ENCODE data around the gene CALCOCO1. TPM values are rescaled to one million over a fixed set of nuclear protein-coding genes. Genes with fewer than 3 reads are reported as not detected.

CALCOCO1 gene
- total and polyA plus RNA-seq, 4 donors: 24.4 to 67.4 (median 43.2) TPM

GRCh38 chr12:53677800-53678148 is 49.5 kb downstream of the CALCOCO1 start:
- Histone ChIP-seq H3K9ac (ENCODE audit: low read depth in 1 of 2, low read length in 2 of 2) (no peak overlapping the region), H3K36me3 (ENCODE audit: control insufficient read depth in 4 of 4, insufficient read depth in 3 of 4, low read depth in 1 of 4, low read length in 3 of 4) (peaks cover 0 to 5% (median 0%) of the 10 kb centered on the region in 4 donors), H3K4me1 (ENCODE audit: control insufficient read depth in 4 of 4, insufficient read depth in 4 of 4, low read length in 3 of 4) (peaks cover 0 to 16% (median 11%) of the 10 kb centered on the region in 4 donors), H3K4me3 (ENCODE audit: low read depth in 1 of 3, low read length in 3 of 3) (no peak overlapping the region), H3K27me3 (ENCODE audit: control insufficient read depth in 4 of 4, insufficient read depth in 4 of 4, low read length in 3 of 4) (no peaks in the 10 kb centered on the region), H3K27ac (ENCODE audit: low read depth in 1 of 2, low read length in 2 of 2) (no peak overlapping the region), H3K9me3 (ENCODE audit: control insufficient read depth in 4 of 4, low read length in 3 of 4) (no peaks in the 10 kb centered on the region)
- TF ChIP-seq FOXA2 (IDR thresholded peaks at IDR 0.05) (no peak), EGR1 (IDR thresholded peaks at IDR 0.05; ENCODE audit: low read depth in 2 of 2) (no peak), GABPA (IDR thresholded peaks at IDR 0.05 in 1 of 2, conservative IDR thresholded peaks at IDR 0.05 in 1 of 2) (no peak)
- TF ChIP-seq, protein P1, sequence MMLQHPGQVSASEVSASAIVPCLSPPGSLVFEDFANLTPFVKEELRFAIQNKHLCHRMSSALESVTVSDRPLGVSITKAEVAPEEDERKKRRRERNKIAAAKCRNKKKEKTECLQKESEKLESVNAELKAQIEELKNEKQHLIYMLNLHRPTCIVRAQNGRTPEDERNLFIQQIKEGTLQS (IDR thresholded peaks at IDR 0.05): no peak
- WGBS: 81% methylated on average over 5 of the region's 5 CpGs
- DNase-seq (ENCODE audit: low spot score): no peak

DNA sequence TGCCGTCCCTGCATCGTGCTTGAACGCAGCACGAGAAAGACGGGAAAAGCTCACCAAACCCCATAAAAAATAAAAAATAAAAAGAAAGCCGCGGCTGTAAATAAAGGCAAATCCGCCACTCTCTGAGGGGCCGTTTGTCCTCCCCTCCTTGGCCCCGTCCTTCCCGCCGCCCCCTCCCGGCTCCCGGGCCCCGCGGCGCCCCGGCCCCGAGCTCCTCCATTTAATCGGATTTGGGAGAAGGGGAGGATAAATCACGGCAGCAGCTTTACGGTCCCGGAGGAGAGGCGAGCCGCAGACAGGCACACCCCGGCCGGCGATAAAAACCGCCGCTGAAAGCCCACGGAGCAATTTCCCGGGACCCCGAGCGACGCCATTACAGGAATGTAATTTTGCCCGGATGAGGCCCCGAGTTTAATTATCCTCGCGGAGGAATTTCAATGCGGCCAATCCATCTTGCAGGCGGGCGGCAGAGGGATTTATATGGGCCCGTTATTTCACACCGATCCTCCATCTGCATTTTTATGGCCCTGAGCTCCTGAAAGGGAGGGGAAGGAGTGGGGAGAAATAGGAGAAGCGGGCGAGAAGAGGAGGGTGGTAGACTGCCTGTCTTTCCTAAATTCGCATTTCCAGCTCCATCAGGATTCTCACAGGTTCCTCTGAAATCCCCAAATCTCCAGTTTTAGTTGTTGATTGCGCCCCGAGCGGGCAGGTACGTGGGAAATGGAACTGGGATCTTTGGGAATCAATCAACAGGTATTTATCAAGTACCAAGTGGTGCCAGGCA is 50.0 kb downstream of the CALCOCO1 start:
- Histone ChIP-seq H3K27ac (ENCODE audit: low read depth in 1 of 2, low read length in 2 of 2) (peak overlapping the region; percentile 89 to 90), H3K36me3 (ENCODE audit: control insufficient read depth in 4 of 4, insufficient read depth in 3 of 4, low read depth in 1 of 4, low read length in 3 of 4) (peaks cover 0 to 5% (median 2%) of the 10 kb centered on the region in 4 donors), H3K4me3 (ENCODE audit: low read depth in 1 of 3, low read length in 3 of 3) (peak overlapping the region in 2 of 3 donors; percentile 43 to 78), H3K9ac (ENCODE audit: low read depth in 1 of 2, low read length in 2 of 2) (no peak overlapping the region), H3K4me1 (ENCODE audit: control insufficient read depth in 4 of 4, insufficient read depth in 4 of 4, low read length in 3 of 4) (peaks cover 0 to 16% (median 11%) of the 10 kb centered on the region in 4 donors), H3K27me3 (ENCODE audit: control insufficient read depth in 4 of 4, insufficient read depth in 4 of 4, low read length in 3 of 4) (no peaks in the 10 kb centered on the region), H3K9me3 (ENCODE audit: control insufficient read depth in 4 of 4, low read length in 3 of 4) (no peaks in the 10 kb centered on the region)
- peak; percentile 34 for TF ChIP-seq YY1 (IDR thresholded peaks at IDR 0.05)
- TF ChIP-seq TAF1 (conservative IDR thresholded peaks at IDR 0.05): no peak
- DNase-seq (ENCODE audit: low spot score): no peak
- WGBS: 45% methylated on average over 51 of the region's 51 CpGs

DNA sequence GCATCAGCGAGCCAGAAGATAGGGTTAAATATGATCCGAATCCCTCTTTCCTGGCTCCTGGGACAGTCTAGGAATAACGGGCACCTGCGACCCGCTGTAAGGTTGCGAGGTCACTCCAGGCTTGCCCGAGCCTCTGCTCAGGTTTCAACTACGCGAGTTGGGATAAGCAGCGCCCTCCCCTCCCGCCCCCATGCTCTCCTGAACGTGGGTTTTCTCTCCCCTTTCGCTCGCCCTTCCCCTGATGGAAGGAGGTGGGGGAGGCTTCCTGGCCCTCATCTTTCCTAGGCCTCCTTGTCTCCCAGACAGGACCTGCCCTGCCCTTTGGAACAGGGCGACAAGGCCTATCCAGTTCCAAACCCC is 50.6 kb downstream of the CALCOCO1 start:
- DNase-seq (ENCODE audit: low spot score): no peak
- H3K4me1 ChIP-seq (ENCODE audit: control insufficient read depth in 4 of 4, insufficient read depth in 4 of 4, low read length in 3 of 4): peaks cover 0 to 16% (median 11%) of the 10 kb centered on the region in 4 donors
- peak overlapping the region; percentile 43 to 78 (median 77) for H3K4me3 ChIP-seq (ENCODE audit: low read depth in 1 of 3, low read length in 3 of 3)
- TF ChIP-seq HNF4A (conservative IDR thresholded peaks at IDR 0.05) (peak in 1 of 2 donors; percentile 33), RAD21 (IDR thresholded peaks at IDR 0.05) (no peak), RXRA (IDR thresholded peaks at IDR 0.05) (peak in 1 of 2 donors; percentile 12), HNF4G (IDR thresholded peaks at IDR 0.05) (no peak), NR2F2 (IDR thresholded peaks at IDR 0.05) (no peak), JUND (IDR thresholded peaks at IDR 0.05) (no peak), FOXA2 (IDR thresholded peaks at IDR 0.05) (no peak), SP1 (IDR thresholded peaks at IDR 0.05) (no peak), GABPA (IDR thresholded peaks at IDR 0.05 in 1 of 2, conservative IDR thresholded peaks at IDR 0.05 in 1 of 2) (no peak), EGR1 (IDR thresholded peaks at IDR 0.05; ENCODE audit: low read depth in 2 of 2) (no peak), MAX (IDR thresholded peaks at IDR 0.05) (no peak), ZBTB33 (IDR thresholded peaks at IDR 0.05) (no peak), FOXA1 (IDR thresholded peaks at IDR 0.05) (no peak)
- TF ChIP-seq, protein P1 (IDR thresholded peaks at IDR 0.05): no peak
- H3K9ac ChIP-seq (ENCODE audit: low read depth in 1 of 2, low read length in 2 of 2): peak overlapping the region in 1 of 2 donors; percentile 77
- H3K36me3 ChIP-seq (ENCODE audit: control insufficient read depth in 4 of 4, insufficient read depth in 3 of 4, low read depth in 1 of 4, low read length in 3 of 4): peaks cover 0 to 7% (median 2%) of the 10 kb centered on the region in 4 donors
- peak overlapping the region; percentile 89 to 90 for H3K27ac ChIP-seq (ENCODE audit: low read depth in 1 of 2, low read length in 2 of 2)
- H3K9me3 ChIP-seq (ENCODE audit: control insufficient read depth in 4 of 4, low read length in 3 of 4): no peaks in the 10 kb centered on the region
- 11% methylated on average over 15 of the region's 15 CpGs for WGBS
- H3K27me3 ChIP-seq (ENCODE audit: control insufficient read depth in 4 of 4, insufficient read depth in 4 of 4, low read length in 3 of 4): no peaks in the 10 kb centered on the region
